GM19193 (cell line): ENCODE measurements around the gene RER1.

Experiments used
- POLR2A ChIP-seq: IDR thresholded peaks from 4 replicates; pipeline ENCODE4 v1.6.1; 2011; ENCODE audit not compliant: insufficient read depth, insufficient read length; ENCODE audit errors: extremely low read depth

The RER1 gene

DNA sequence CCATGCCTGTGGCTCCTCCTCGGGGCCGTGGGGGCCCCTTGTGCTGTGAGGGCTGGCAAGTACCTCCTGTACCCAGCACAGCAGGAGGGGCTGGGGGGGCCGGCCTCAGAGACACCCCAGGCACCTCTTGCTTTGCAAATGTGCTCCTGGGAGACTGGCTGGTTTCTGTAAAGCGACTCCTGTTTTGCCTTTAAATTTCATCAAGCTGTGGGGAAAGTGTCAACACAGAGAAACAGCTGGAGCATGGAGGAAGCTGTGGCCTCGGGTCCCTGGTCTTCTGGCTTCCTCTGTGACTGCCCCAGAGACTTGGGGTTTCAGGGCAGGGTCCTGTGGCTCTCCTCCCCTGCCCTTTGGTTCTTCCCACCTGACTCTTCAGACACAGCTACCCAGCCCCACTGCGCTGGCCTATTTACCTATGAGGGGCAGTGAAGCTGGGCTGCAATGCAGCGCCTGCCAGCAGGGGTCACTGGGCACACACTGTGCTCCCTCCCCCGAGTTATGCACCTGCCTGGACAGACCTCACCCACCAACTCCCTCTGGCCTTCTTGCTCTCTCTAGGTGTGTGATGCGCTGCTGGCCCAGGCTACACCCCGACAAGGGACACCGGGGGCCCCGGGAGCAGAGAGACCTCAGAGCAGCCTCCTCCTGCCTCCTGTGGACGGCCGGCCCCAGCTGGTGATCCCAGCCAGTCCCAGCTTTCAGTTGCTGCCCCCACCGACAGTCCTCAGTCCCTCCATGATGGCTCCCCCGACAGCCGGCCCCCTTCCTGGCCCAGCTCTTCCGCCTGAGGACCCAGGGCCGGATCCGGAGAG, 38.3 kb downstream of the RER1 start:
- no peak for TF ChIP-seq POLR2A

- TF ChIP-seq POLR2A: no peak
Measured at GRCh38 chr1:2430592-2430973, 38.9 kb downstream of the RER1 start.

- TF ChIP-seq POLR2A: no peak
Measured at GRCh38 chr1:2431103-2431502, 39.5 kb downstream of the RER1 start.

DNA sequence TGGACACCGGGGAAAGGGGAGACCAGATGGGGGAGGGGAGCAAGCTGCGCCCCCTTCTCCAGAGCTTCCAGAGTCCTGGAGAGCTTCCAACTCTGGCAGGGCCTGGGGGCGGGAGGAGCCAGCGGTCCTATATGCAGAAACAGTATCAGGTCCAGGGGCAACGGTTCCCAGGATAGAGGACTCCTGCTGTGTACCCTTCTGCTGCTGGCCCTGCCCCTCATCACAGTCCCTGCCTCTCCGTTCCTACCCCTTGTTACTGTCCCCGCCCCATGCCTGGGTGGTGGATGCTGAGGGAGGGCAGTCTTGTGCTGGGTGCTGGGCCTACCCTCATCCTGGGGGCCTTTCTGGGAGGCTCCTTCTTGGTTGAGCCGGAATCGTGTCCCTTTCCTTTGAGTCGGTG, 39.9 kb downstream of the RER1 start:
- TF ChIP-seq POLR2A: no peak

- no peak for TF ChIP-seq POLR2A
Measured at GRCh38 chr1:2432441-2432844, 40.8 kb downstream of the RER1 start.

- no peak for TF ChIP-seq POLR2A
Measured at GRCh38 chr1:2433196-2433595, 41.6 kb downstream of the RER1 start.

DNA sequence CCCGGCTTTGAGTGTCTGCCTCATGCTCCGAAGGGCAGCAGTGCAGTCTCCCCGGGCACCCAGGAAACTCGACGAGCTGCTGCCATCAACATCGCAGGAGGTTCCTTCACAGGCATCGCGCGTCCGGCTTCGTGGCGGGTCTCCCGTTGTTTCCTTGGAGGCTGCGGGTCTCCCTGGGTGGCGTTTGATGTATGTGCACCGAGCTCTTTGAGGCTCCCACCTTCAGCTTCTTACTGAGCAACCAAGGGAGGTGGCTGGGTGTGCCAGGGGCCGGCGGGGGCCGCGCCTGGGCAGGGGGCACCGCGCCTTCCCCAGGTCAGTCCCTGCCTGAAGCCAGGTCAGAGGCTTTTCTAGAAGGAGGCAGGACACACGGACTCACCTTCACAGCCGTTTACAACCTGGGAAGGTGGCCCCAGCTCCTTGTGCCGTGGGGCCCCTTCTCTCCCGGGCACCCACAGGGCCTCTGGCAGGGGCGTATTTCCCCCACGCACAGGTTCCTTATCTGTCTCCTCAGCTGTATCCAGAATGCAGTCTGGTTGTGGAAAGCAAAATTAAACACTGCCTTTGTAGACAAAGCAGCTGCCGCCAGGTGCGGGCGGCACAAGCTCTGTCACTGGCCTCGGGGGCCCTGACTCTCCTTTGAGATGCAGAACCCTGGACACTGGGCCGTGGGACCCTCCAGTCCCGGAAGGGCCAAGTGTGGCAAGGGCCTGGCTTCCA, 42.5 kb downstream of the RER1 start:
- no peak for TF ChIP-seq POLR2A

GRCh38 chr1:2435091-2435490, 43.5 kb downstream of the RER1 start:
- no peak for TF ChIP-seq POLR2A

DNA sequence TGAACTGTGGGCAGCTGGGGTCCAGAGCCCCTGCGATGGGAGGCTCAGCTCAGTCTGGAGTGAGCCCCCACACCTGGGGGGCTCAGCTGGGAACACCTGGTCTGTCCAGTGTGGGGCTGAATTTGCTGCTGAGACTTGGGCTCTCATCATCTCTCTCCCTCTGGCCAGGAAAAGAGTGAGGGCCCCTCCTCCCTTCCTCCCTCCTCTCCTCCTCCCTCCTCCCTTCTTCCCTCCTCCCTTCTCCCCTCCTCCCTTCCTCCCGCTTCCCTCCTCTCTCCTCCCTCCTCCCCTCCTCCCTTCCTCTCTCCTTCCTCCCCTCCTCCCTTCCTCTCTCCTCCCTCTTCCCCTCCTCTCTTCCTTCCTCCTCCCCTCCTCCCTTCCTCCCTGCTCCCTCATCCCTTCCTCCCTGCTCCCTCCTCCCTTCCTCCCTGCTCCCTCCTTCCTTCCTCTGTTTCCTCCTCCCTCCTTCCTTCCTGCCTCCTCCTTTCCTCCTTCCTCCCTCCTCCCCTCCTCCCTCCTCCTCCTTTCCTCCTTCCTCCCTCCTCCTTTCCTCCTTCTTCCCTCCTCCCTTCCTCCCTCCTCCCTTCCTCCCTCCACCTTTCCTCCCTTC, 44.2 kb downstream of the RER1 start:
- no peak for TF ChIP-seq POLR2A

GRCh38 chr1:2436876-2437275, 45.2 kb downstream of the RER1 start:
- TF ChIP-seq POLR2A: no peak

- no peak for TF ChIP-seq POLR2A
Measured at GRCh38 chr1:2437617-2438016, 46.0 kb downstream of the RER1 start.

- no peak for TF ChIP-seq POLR2A
Measured at GRCh38 chr1:2438038-2438437, 46.4 kb downstream of the RER1 start.

DNA sequence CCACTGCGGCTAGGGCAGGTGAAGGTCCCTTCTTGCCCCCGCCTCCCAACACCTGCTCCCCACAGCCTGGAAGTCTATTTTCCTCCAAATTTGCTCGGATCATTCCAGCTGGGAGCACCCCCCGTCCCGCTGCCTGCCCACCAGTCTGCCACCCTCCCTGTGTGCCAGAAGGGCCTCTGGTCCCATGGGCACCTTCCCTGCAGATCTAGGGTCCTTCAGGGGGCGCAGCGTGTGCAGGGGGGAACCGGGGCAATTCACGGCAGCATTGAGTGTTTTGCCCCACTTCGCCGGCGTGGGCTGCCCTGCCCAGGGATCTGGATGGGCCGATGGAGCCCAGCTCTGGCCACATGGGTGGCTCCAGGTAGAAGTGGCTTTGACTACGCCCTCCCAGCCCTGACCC, 47.0 kb downstream of the RER1 start:
- TF ChIP-seq POLR2A: no peak

- no peak for TF ChIP-seq POLR2A
Measured at GRCh38 chr1:2439369-2439768, 47.7 kb downstream of the RER1 start.

- no peak for TF ChIP-seq POLR2A
Measured at GRCh38 chr1:2441746-2442145, 50.1 kb downstream of the RER1 start.

DNA sequence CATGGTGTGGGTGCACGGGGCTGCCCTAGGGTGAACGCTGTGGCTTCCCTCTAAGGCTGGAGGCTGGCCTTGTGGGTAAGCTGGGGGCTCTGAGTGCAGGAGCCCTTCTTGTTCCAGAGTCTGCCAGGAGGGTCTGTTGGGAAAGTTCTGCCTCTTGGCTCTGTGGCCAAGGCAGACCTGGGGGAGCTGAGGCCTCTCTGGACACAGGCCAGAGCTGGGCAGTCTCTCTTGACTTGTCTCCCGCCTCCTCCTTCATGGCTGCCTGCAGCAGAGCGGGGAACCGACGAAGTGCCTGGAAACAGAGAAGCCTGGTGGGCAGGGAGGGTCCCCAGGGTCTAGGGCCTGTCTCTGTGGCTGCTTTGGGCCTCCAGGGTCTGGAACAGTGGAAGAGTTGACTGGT, 51.0 kb downstream of the RER1 start:
- TF ChIP-seq POLR2A: no peak
